ENCODE data around the gene PAPPA. TPM values are rescaled to one million over a fixed set of nuclear protein-coding genes. Genes with fewer than 3 reads are reported as not detected.

PAPPA gene
- total and polyA plus RNA-seq, 2 experiments from 2014 or later, result 0.76 to 0.80 TPM

DNA sequence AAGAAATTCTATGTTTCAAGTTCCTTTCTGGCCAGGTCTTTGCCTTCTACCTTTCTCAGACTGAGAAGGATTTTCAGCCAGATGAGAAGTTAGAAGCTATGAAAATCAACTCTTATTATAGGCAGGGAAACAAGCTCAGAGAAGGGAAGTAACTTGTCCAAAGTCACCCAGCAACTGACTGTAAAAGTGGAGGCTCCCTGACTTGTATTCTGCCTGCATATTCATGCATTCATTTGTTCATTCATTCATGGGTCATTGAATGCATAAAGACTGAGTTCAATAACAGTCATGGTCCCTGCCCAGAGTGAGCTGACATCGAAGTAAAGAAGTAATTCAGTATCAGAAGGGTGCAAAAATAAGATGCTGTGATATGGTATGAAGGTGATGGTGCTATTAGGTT is 239.6 kb downstream of the PAPPA start:
- no peaks in the 10 kb centered on the region for H3K36me3 ChIP-seq
- no peaks in the 10 kb centered on the region for H3K27me3 ChIP-seq
- H3K4me1 ChIP-seq (ENCODE audit: low read depth), result no peaks in the 10 kb centered on the region
- no peaks in the 10 kb centered on the region for H3K9me3 ChIP-seq (ENCODE audit: low read depth)
- no peak overlapping the region for H3K27ac ChIP-seq
- H3K4me3 ChIP-seq, result no peak overlapping the region
- no peak for DNase-seq (ENCODE audit: low read depth in 1 of 2, low spot score in 1 of 2)
- TF ChIP-seq, protein P1, sequence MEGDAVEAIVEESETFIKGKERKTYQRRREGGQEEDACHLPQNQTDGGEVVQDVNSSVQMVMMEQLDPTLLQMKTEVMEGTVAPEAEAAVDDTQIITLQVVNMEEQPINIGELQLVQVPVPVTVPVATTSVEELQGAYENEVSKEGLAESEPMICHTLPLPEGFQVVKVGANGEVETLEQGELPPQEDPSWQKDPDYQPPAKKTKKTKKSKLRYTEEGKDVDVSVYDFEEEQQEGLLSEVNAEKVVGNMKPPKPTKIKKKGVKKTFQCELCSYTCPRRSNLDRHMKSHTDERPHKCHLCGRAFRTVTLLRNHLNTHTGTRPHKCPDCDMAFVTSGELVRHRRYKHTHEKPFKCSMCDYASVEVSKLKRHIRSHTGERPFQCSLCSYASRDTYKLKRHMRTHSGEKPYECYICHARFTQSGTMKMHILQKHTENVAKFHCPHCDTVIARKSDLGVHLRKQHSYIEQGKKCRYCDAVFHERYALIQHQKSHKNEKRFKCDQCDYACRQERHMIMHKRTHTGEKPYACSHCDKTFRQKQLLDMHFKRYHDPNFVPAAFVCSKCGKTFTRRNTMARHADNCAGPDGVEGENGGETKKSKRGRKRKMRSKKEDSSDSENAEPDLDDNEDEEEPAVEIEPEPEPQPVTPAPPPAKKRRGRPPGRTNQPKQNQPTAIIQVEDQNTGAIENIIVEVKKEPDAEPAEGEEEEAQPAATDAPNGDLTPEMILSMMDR (IDR thresholded peaks at IDR 0.05; ENCODE audit: low read depth, low read length), result no peak

DNA sequence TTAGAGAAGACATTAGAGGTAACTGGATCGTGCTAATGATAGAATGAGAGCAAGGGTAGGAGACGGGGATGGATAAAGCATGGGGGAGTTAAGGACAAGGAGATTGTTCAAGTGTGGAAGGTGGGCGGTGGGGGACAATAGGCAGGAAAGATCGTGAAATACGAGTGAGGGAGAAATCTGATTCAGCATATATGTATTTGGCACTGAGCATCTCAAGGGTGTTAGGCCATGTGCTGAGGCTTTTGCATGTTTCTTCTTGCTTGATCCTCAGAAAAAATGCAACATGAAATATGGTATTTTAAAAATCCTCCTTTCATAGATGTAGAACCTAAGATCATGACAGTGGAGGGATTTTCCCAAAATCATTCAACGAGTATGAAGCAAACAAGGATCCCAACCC is 240.5 kb downstream of the PAPPA start:
- H3K4me1 ChIP-seq (ENCODE audit: low read depth), result no peaks in the 10 kb centered on the region
- TF ChIP-seq, protein P1 (IDR thresholded peaks at IDR 0.05; ENCODE audit: low read depth, low read length), result no peak
- no peaks in the 10 kb centered on the region for H3K27me3 ChIP-seq
- no peaks in the 10 kb centered on the region for H3K36me3 ChIP-seq
- H3K4me3 ChIP-seq, result no peak overlapping the region
- H3K9me3 ChIP-seq (ENCODE audit: low read depth), result no peaks in the 10 kb centered on the region
- DNase-seq (ENCODE audit: low read depth in 1 of 2, low spot score in 1 of 2), result no peak
- H3K27ac ChIP-seq, result no peak overlapping the region

DNA sequence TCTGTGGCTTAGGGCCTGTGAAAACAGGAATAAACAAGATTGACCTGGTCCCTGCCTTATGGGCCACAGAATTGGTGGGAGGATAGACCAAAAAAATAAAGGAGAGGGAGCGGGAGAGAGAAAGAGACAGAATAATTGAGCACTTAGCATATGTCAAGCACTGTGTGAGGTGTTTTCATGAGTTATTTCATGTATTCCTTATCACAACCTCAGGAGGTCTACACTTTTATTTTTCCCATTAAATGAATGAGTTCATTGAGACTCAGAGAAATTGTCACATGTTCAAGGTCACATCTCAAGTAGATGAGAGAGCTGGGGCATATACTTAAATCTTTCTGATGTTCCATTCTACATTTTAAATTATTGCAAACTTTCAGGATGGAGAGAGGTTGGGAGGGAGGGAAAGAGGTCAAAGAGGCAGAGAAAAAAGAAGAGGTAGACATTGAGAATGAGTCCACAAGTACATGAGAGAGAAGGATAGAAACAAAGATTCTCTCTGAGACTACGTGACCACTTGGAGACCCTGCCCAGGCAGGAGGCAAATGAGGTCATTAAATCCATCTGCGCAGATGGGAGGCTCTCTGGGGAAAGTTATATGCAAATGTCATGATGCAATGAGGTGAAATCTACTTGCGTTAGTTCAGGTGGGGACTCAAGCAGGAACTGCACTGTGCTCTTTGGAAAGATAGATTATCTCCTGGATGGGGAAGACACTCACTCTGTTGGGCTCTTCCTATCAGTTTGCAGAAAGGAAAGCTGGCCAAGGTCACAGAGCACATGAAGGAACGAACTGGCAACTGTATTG is 241.5 kb downstream of the PAPPA start:
- no peaks in the 10 kb centered on the region for H3K4me1 ChIP-seq (ENCODE audit: low read depth)
- H3K27ac ChIP-seq, result no peak overlapping the region
- no peak for DNase-seq (ENCODE audit: low read depth in 1 of 2, low spot score in 1 of 2)
- no peaks in the 10 kb centered on the region for H3K9me3 ChIP-seq (ENCODE audit: low read depth)
- H3K36me3 ChIP-seq, result no peaks in the 10 kb centered on the region
- TF ChIP-seq, protein P1 (IDR thresholded peaks at IDR 0.05; ENCODE audit: low read depth, low read length), result no peak
- H3K27me3 ChIP-seq, result no peaks in the 10 kb centered on the region
- no peak overlapping the region for H3K4me3 ChIP-seq

DNA sequence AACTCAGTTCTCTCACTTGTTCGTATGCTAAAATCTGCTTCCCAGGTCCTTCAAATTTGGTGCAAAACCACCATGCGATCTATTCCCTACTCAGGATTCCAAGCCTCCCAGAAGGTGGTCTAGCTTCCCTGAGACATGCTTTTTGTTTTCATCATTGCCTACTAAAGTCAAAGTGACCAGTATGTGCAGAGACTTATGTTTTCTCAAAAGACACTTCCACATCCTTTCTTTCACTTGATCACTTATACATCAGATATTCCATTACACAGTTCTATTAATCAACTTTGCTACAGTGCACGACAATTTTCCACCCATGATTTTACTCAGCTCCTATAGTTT is 242.1 kb downstream of the PAPPA start:
- H3K9me3 ChIP-seq (ENCODE audit: low read depth), result no peaks in the 10 kb centered on the region
- no peaks in the 10 kb centered on the region for H3K36me3 ChIP-seq
- TF ChIP-seq, protein P1 (IDR thresholded peaks at IDR 0.05; ENCODE audit: low read depth, low read length), result no peak
- H3K4me3 ChIP-seq, result no peak overlapping the region
- DNase-seq (ENCODE audit: low read depth in 1 of 2, low spot score in 1 of 2), result no peak
- no peaks in the 10 kb centered on the region for H3K4me1 ChIP-seq (ENCODE audit: low read depth)
- no peak overlapping the region for H3K27ac ChIP-seq
- H3K27me3 ChIP-seq, result no peaks in the 10 kb centered on the region

DNA sequence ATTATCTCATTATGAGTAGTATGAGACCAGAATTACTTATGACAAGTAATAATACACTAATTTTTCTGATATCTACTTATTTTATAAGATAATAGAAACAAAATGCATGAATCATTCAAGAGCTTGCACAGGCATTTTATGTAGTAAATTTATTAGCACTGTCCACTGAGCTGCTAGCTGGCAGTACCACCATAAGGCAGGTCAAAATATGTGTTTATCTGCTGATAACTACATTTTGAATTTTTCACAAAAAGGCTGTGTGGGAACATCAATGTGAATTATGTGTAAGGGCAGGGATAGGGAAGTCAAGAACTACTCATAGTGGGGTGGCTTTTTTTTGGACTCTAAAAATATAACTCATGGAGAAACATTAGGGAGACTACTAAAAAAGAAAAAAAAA is 249.6 kb downstream of the PAPPA start:
- Histone ChIP-seq H3K9me3 (ENCODE audit: low read depth) (no peaks in the 10 kb centered on the region), H3K27ac (no peak overlapping the region), H3K27me3 (no peaks in the 10 kb centered on the region), H3K36me3 (no peaks in the 10 kb centered on the region), H3K4me1 (ENCODE audit: low read depth) (peaks cover 8% of the 10 kb centered on the region), H3K4me3 (no peak overlapping the region)
- TF ChIP-seq, protein P1 (IDR thresholded peaks at IDR 0.05; ENCODE audit: low read depth, low read length), result no peak
- no peak for DNase-seq (ENCODE audit: low read depth in 1 of 2, low spot score in 1 of 2)
